GM18499 (cell line): ENCODE data around the gene MUC6.

ENCODE experiments used
- ATAC-seq: cut with Tn5 transposase; IDR thresholded peaks from one replicate; pipeline ENCODE4 v1.9.1; 2021; ENCODE audit warnings: moderate number of reproducible peaks; ENCODE audit not compliant: insufficient read depth, unreplicated experiment

MUC6 gene

DNA sequence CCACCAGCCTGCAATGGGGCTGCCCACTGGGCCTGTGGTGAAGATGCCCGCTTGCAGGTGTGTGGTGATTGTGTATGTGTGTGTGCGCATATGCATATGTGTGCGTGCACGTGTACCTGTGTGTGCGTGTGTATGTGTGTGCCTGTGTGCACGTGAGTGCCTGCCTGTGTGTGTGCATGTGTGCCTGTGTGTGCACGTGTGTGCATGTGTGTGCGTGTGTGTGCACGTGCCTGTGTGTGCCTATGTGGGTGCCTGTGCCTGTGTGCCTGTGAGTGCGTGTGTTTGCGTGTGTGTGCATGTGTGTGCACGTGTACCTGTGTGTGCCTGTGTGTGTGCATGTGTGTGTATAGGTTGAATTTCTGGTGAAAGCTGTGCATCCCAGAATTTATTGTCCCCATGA is 2.4 kb upstream of the MUC6 start:
- ATAC-seq = no peak

DNA sequence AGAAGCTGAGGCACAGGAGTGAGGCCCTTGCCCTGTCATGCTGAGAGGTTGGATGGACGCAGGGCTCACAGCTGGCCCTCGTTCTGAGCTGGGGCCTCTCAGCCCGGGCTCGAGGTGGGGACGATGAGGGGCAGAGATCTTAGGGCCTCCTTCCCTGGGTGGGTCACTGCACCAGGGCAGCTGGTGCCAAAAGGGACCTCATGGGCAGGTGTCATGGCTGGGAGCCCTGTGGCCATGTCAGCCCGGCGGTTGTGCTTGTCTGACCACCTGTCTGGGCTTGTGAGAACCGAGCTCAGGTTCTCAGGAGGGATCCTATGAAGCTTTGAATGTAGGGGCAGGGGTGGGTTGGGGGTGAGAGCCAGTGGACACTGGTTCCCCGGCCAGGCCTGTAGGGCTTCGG is 1.8 kb upstream of the MUC6 start:
- ATAC-seq = no peak

DNA sequence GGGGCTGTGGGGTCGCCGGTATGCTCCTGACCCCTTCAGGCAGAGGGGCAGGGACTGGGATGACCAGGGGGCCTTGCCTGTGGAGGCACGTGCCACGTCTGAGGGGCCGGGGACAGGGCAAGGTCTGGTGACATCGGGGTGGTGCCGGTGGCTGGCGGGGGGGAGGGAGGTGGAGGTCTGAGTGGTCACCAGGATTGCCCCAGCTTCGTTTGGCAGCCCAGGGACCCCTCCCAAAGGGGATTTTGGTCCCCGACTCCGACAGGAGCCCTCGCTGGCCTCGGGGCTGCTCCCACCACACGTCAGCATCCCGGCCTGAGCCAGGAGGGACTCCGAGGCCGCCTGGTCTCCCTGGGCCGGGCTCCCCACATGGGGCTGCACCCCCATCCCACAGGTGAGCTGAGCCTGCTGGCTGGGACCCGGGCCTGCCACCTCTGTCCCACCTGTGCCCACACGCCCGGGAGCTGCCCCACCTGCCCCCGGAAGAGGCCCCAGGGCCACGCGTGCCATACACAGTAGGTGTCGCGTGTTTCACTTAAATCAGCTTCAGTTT is 1.1 kb upstream of the MUC6 start:
- no peak for ATAC-seq

DNA sequence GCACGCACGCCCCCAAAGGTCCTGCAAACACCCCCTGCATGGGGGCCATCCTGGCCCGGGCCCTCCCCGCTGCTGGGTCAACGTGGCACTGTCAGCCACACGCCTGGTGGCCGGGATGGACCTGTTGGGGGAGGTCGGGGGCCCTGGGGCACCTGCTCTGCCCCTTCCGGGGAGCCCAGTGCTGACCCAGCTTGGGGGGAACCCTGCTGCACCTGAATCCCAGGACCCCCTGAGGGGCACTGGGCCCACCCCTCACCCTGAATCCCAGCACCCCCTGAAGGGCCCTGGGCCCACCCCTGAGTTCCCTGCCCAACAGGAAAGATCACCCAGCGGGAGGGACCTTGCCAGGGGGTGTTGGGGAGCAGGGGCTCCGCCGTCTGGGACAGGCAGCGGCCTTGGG is 413 bp upstream of the MUC6 start:
- no peak for ATAC-seq

DNA sequence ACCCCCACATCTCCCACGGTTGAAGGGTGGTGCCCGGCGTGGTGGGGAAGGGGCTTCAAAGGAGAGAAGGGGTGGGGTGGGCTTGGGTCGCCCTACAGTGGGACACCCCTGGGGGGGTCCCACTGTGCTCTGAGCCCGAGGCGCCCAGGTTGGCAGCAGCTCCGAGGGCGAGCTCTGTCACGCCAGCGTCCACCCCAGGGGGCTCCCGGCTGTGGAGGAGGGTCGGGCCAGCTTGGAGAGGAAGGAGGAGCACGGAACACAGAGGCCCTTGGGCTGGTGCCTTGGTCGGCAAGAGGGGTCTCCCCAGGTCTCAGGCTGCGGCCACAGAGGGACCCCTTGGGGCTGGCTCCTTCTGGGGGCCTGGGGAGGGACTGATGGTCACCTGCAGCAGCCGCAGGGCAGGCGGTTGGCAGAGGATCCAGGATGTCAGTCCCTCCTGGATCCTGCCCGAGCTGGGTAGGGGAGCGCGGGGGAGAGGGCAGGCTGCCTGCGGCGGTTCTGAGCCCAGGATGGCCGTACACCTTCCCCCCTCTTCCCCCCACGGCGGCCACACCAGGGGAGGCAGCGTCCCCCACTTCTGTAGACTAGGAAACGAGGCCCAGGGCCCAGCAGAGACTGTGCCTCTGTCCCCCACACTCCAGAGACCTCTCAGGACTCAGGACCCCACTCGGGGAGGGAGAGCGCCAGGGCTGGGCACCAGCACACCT is 788 bp downstream of the MUC6 start:
- no peak for ATAC-seq

DNA sequence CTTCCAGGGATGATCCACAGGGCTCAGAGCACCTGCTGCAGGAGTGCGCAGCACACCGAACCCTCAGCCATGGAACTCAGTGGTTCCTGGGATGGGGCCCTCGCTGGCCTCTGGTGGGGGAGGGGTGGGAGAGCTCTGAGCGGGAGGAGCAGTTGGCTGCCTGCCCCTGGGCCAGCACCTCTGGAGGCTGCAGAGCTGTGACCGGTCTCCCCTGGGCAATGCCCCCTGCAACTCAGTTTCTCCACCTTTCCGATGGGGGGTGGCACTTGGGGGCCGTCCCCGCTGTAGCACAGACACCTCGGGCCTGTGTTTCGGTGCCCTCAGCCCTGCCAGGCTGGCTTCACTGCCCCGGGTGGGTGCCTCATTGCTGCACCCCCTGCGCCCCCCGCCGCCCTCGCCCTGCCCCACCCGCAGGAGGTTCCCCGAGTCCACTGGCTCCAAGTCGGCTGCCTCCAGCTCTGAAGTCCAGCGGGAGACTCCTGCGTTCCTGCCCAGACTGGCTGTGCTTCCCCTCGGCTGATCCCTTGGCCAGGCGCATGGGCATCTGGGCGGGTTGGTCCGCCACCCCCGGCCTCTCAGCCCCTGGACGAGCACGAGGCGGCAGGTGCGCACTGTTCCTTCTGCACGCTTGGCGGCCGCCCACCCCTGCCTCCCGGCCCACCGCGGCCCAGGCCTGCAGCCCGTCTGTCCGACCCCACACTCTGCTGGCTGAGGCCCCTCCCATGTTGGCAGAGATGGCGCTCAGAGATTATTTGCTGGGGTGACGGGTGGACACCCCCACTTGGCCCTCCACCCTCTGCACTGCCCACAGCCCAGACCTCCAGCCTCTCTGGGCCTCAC is 1.8 kb downstream of the MUC6 start:
- ATAC-seq = no peak

GRCh38 chr11:1034001-1034400 is 2.5 kb downstream of the MUC6 start:
- no peak for ATAC-seq

DNA sequence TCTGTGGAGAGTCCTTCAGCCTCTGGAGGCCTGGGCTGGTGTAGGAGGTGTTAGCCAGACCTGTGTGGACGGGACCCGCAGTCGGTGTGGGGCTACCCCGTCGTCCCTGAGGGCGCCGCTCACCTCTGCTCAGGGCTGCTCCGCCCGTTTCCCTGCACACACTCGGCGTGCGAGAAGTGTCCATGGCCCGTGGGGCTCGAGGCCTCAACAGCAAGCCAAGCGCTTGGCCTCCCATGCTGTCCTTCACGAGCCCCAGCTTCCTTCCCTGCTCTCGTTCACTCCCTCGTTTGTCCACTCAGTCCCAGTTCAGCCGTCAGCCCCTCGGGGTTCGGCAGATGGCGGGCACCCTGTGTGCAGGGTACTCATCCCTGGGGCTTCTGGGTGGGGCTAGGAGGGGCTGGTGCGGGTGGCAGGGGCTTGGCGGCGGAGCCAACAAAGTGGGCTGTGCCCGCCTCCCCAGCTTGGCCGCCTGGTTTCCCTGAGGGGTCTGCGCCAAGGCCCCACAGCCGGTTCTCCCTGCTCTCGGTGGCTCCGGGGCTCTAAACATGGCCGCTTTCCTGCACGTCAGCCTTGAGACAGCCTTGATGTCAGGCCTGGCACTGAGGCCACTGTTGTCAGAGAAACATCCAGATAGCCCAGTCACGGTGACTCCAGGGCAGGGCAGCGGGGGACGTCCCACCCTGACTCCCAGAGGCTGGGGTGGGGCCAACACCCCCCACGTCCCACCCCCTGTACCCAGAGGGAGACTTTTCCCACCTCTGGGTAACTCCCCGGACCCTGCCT is 3.3 kb downstream of the MUC6 start:
- no peak for ATAC-seq

- no peak for ATAC-seq
Observed at GRCh38 chr11:1032310-1032891, 4.1 kb downstream of the MUC6 start.

- no peak for ATAC-seq
Observed at GRCh38 chr11:1031121-1031899, 5.2 kb downstream of the MUC6 start.

- no peak for ATAC-seq
Observed at GRCh38 chr11:1030556-1030955, 6.0 kb downstream of the MUC6 start.

GRCh38 chr11:1030086-1030485 is 6.4 kb downstream of the MUC6 start:
- no peak for ATAC-seq

GRCh38 chr11:1029654-1030053 is 6.9 kb downstream of the MUC6 start:
- no peak for ATAC-seq

GRCh38 chr11:1029051-1029450 is 7.5 kb downstream of the MUC6 start:
- no peak for ATAC-seq

DNA sequence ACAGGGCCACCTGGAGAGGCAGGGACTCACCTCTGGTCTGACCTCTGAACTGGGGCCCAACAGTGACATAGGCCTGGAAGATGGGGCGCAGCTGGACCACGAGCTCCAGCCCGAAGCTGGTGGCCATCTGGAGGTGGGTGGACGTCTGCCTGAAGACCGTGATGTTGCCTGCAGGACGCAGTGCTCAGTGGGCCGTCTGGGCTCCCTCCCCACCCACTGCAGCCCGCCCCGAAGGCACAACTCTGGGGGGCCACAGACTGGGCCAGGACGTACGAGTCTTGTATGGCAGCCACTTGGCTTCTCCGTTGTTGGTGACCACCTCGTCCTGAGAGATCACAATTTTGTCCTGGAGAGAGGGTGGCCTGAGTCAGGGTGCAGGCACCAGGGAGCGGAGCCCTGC is 7.9 kb downstream of the MUC6 start:
- ATAC-seq = no peak

DNA sequence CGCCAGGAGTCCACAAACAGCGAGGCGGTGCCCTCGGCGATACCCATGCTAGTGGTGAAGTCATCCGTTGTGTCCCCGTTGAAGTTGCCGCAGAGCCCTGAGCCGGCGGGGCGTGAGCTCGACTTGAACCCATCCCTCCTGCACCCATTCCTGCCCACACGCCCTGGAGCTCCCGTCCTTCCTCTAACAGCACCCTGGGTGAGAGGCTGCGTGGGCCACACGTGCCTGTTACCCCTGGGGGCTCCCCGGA is 8.3 kb downstream of the MUC6 start:
- ATAC-seq = no peak

DNA sequence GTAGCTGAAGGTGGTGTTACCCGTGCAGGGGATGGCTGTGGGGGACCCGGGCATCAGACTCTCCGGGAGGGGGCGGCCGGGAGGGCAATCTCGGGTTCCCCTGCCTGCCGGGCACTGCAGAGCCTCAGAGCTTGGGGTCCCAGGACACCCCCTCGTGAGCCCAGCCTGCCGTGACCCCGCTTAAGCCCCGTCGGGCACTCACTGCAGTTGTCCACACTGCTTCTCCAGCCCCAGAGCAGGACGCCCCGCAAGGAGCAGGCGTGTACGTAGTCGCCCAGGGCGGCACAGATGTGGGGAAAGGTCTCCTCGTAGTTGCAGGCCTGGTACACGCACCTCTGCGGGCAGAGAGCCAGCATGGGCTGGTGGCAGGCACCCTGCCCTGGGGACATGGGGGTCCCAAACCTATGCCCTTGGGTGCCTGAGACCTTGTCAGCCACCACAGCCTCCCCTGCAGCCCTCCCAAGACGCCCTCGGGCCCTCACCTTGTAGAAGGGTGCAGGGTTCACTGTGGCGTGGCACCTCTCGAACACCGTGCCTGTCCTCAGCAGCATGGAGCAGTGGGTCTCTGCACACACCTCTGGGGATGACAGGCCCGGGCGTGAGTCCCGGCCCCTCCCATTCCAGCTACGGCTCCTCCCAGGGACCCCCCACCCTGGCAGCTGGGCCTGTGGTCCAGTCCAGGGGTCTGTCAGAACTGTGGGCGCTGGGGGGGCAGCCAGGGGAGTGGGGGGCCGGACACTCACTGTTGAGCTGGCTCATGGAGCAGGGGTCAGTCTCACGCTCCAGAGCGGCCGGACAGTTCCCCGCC is 8.8 kb downstream of the MUC6 start:
- no peak for ATAC-seq

- no peak for ATAC-seq
Observed at GRCh38 chr11:1026641-1027482, 9.7 kb downstream of the MUC6 start.

- no peak for ATAC-seq
Observed at GRCh38 chr11:1026163-1026450, 10.4 kb downstream of the MUC6 start.
